ENCODE data around the gene SEMA3D.

GRCh38 chr7:85061456-85061855, 125.4 kb downstream of the SEMA3D start:
- TF ChIP-seq EZH2phosphoT487 (IDR thresholded peaks at IDR 0.05; ENCODE audit: low read depth) (no peak), CTCF (IDR thresholded peaks at IDR 0.05; ENCODE audit: low read depth, low read length) (no peak)
